Testis (tissue), 2 donors: ENCODE data around the gene TRANK1.

Experiments used
- POLR2A ChIP-seq: fragments of 450-650 bp; IDR thresholded peaks from one replicate; pipeline ENCODE4 v1.6.1; 2017; ENCODE audit warnings: antibody characterized with exemption, mild to moderate bottlenecking, moderate library complexity
- TF ChIP-seq, protein P1 (sequence below), 3 experiments: fragments of 450-650 bp in 2 of 3; fragments of 200-600 bp in 1 of 3; sonication (generic) in 1 of 3; IDR thresholded peaks; one replicate each; pipeline ENCODE4 v1.5.1; 2016 to 2019; ENCODE audit warnings: antibody characterized with exemption in 3 of 3, mild to moderate bottlenecking in 2 of 3, moderate library complexity in 1 of 3

DNA sequence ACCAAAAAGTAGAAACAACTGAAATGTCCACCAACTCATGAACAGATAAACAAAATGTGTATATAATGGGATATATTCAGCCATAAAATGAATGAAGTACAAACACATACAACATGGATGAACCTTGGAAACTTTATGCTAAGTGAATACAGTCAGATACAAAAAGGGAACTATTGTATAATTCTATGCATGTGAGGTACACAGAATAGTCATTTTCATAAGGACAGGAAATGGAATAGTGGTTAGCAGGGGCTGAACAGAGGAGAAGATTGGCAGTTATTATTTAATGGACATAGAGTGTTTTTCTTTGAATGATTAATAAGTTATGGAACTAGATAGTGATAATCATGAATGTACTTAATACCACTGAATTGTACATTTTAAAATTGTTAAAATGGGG lies 20.0 kb upstream of the TRANK1 start:
- TF ChIP-seq, protein P1, sequence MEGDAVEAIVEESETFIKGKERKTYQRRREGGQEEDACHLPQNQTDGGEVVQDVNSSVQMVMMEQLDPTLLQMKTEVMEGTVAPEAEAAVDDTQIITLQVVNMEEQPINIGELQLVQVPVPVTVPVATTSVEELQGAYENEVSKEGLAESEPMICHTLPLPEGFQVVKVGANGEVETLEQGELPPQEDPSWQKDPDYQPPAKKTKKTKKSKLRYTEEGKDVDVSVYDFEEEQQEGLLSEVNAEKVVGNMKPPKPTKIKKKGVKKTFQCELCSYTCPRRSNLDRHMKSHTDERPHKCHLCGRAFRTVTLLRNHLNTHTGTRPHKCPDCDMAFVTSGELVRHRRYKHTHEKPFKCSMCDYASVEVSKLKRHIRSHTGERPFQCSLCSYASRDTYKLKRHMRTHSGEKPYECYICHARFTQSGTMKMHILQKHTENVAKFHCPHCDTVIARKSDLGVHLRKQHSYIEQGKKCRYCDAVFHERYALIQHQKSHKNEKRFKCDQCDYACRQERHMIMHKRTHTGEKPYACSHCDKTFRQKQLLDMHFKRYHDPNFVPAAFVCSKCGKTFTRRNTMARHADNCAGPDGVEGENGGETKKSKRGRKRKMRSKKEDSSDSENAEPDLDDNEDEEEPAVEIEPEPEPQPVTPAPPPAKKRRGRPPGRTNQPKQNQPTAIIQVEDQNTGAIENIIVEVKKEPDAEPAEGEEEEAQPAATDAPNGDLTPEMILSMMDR (IDR thresholded peaks at IDR 0.05) = no peak
- no peak for TF ChIP-seq POLR2A
